HG02870 (cell line): ENCODE results near the gene DRC7.
"Not testable (repeated sequence)": the region's sequence is repeated elsewhere in the genome, so short reads cannot be mapped to it uniquely, and the experiment has no call there.

Experiments used
- ATAC-seq: cut with Tn5 transposase; IDR thresholded peaks from one replicate; pipeline ENCODE4 v1.9.1; 2021; ENCODE audit warnings: mild to moderate bottlenecking, moderate library complexity; ENCODE audit not compliant: unreplicated experiment

The DRC7 gene

GRCh38 chr16:57660715-57661463 is 33.7 kb upstream of the DRC7 start:
- no peak for ATAC-seq

GRCh38 chr16:57661510-57661909 is 33.1 kb upstream of the DRC7 start:
- ATAC-seq = no peak

- no peak for ATAC-seq
Observed at GRCh38 chr16:57661936-57662906, 32.4 kb upstream of the DRC7 start.

- no peak for ATAC-seq
Observed at GRCh38 chr16:57663436-57663835, 31.2 kb upstream of the DRC7 start.

GRCh38 chr16:57663917-57664661 is 30.5 kb upstream of the DRC7 start:
- no peak for ATAC-seq

- no peak for ATAC-seq
Observed at GRCh38 chr16:57664662-57665025, 30.0 kb upstream of the DRC7 start.

GRCh38 chr16:57665541-57665940 is 29.1 kb upstream of the DRC7 start:
- ATAC-seq = no peak

GRCh38 chr16:57666353-57667047 is 28.1 kb upstream of the DRC7 start:
- ATAC-seq = no peak

GRCh38 chr16:57667048-57667525 is 27.5 kb upstream of the DRC7 start:
- no peak for ATAC-seq

- no peak for ATAC-seq
Observed at GRCh38 chr16:57667526-57668262, 26.9 kb upstream of the DRC7 start.

- ATAC-seq = no peak
Observed at GRCh38 chr16:57668263-57668571, 26.4 kb upstream of the DRC7 start, which contains the start of gene ADGRG3. TSS of gene ADGRG3 (plus strand) at chr16:57668306. CDS start at chr16:57668348, 42 bp downstream.

GRCh38 chr16:57668630-57669475 is 25.8 kb upstream of the DRC7 start:
- ATAC-seq = no peak

- no peak for ATAC-seq
Observed at GRCh38 chr16:57669476-57670162, 25.0 kb upstream of the DRC7 start.

- no peak for ATAC-seq
Observed at GRCh38 chr16:57670196-57670595, 24.4 kb upstream of the DRC7 start.

GRCh38 chr16:57671451-57671850 is 23.2 kb upstream of the DRC7 start:
- ATAC-seq = not testable (repeated sequence)

- no peak for ATAC-seq
Observed at GRCh38 chr16:57672416-57672815, 22.2 kb upstream of the DRC7 start.

GRCh38 chr16:57672824-57673223 is 21.8 kb upstream of the DRC7 start:
- no peak for ATAC-seq

GRCh38 chr16:57675741-57676551 is 18.7 kb upstream of the DRC7 start:
- no peak for ATAC-seq
